ENCODE data around the gene RNU6-9.

GRCh38 chr19:901216-902092 is 8.2 kb downstream of the RNU6-9 start:
- no peak for TF ChIP-seq TEAD4 (CRISPR knock-in tag; IDR thresholded peaks at IDR 0.05)
- TF ChIP-seq CTCF (IDR thresholded peaks at IDR 0.05), result no peak
- TF ChIP-seq, protein P1, sequence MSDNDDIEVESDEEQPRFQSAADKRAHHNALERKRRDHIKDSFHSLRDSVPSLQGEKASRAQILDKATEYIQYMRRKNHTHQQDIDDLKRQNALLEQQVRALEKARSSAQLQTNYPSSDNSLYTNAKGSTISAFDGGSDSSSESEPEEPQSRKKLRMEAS (CRISPR knock-in tag; IDR thresholded peaks at IDR 0.05), result no peak
- TF ChIP-seq, protein P2, sequence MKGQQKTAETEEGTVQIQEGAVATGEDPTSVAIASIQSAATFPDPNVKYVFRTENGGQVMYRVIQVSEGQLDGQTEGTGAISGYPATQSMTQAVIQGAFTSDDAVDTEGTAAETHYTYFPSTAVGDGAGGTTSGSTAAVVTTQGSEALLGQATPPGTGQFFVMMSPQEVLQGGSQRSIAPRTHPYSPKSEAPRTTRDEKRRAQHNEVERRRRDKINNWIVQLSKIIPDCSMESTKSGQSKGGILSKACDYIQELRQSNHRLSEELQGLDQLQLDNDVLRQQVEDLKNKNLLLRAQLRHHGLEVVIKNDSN (CRISPR knock-in tag; IDR thresholded peaks at IDR 0.05), result no peak
- TF ChIP-seq IRF1 (CRISPR knock-in tag; IDR thresholded peaks at IDR 0.05), result no peak
- no peak for TF ChIP-seq ELF4 (CRISPR knock-in tag; IDR thresholded peaks at IDR 0.05; ENCODE audit: low read depth)
- TF ChIP-seq TP53 (CRISPR knock-in tag; IDR thresholded peaks at IDR 0.05), result no peak
- TF ChIP-seq NR2C2 (CRISPR knock-in tag; IDR thresholded peaks at IDR 0.05), result no peak
- no peak for TF ChIP-seq E2F5 (CRISPR knock-in tag; IDR thresholded peaks at IDR 0.05)
- no peak for TF ChIP-seq ZNF232 (CRISPR knock-in tag; IDR thresholded peaks at IDR 0.05)
- no peak for TF ChIP-seq AFF4 (CRISPR knock-in tag; IDR thresholded peaks at IDR 0.05; ENCODE audit: borderline replicate concordance)

Measured in WTC11 (cell line).